IPS DF 6.9 (cell line): Measurements from ENCODE around the gene RAPGEFL1.
"Not testable (repeated sequence)": the region's sequence is repeated elsewhere in the genome, so short reads cannot be mapped to it uniquely, and the experiment has no call there.

Source experiments
- DNase-seq: peaks from one replicate; pipeline ENCODE4 v3.0.0-alpha.2; 2013; ENCODE audit warnings: low read depth, low spot score
- H3K27ac ChIP-seq: one replicate; pipeline ENCODE4 v1.5.1; 2013; ENCODE audit warnings: low read length, control low read depth
- H3K27me3 ChIP-seq: 2 replicates; pipeline ENCODE4 v1.6.1; 2013; ENCODE audit warnings: mild to moderate bottlenecking, low read length; ENCODE audit not compliant: control insufficient read depth, insufficient read depth
- H3K36me3 ChIP-seq: 2 replicates; pipeline ENCODE4 v1.6.1; 2013; ENCODE audit warnings: low read length; ENCODE audit not compliant: control insufficient read depth, insufficient read depth
- H3K4me1 ChIP-seq: 2 replicates; pipeline ENCODE4 v1.6.1; 2013; ENCODE audit warnings: low read length; ENCODE audit not compliant: control insufficient read depth, insufficient read depth
- H3K4me3 ChIP-seq: 2 replicates; pipeline ENCODE4 v1.5.1; 2013; ENCODE audit warnings: mild to moderate bottlenecking, low read length
- H3K9me3 ChIP-seq: 2 replicates; pipeline ENCODE4 v1.6.1; 2013; ENCODE audit warnings: low read length, inconsistent platforms; ENCODE audit not compliant: control insufficient read depth, insufficient read depth
- WGBS: extraction: QIAGEN DNeasy Blood & Tissue Kit; methylation state at CpG from one replicate; pipeline ENCODE4 v1.1.7; 2013; ENCODE audit warnings: mixed read lengths, missing lambda C conversion rate; ENCODE audit not compliant: insufficient read length, insufficient coverage; 5-methylcytosine and 5-hydroxymethylcytosine counted together

The RAPGEFL1 gene

GRCh38 chr17:40230670-40231069 is 53.4 kb downstream of the RAPGEFL1 start:
- WGBS: no CpG with 5 or more reads among the region's 3 CpGs
- Histone ChIP-seq H3K4me1 (no peaks in the 10 kb centered on the region), H3K4me3 (no peak overlapping the region), H3K36me3 (no peaks in the 10 kb centered on the region), H3K27me3 (no peaks in the 10 kb centered on the region), H3K27ac (no peak overlapping the region), H3K9me3 (no peaks in the 10 kb centered on the region)
- DNase-seq: no peak

GRCh38 chr17:40231928-40232327 is 54.7 kb downstream of the RAPGEFL1 start:
- not testable (repeated sequence) for H3K4me1 ChIP-seq, H3K36me3 ChIP-seq, H3K27me3 ChIP-seq, H3K9me3 ChIP-seq, H3K27ac ChIP-seq, DNase-seq, H3K4me3 ChIP-seq
- WGBS: no CpG with 5 or more reads among the region's 4 CpGs

- no peak for DNase-seq
- H3K9me3 ChIP-seq: no peaks in the 10 kb centered on the region
- H3K4me1 ChIP-seq: no peaks in the 10 kb centered on the region
- H3K27ac ChIP-seq: no peak overlapping the region
- no peaks in the 10 kb centered on the region for H3K27me3 ChIP-seq
- no peaks in the 10 kb centered on the region for H3K36me3 ChIP-seq
- no CpG with 5 or more reads among the region's 4 CpGs for WGBS
- H3K4me3 ChIP-seq: no peak overlapping the region
Observed at GRCh38 chr17:40241252-40241834, 64.1 kb downstream of the RAPGEFL1 start.

- H3K4me3 ChIP-seq: no peak overlapping the region
- no peaks in the 10 kb centered on the region for H3K27me3 ChIP-seq
- no peaks in the 10 kb centered on the region for H3K4me1 ChIP-seq
- no peak overlapping the region for H3K27ac ChIP-seq
- no peaks in the 10 kb centered on the region for H3K9me3 ChIP-seq
- DNase-seq: no peak
- no CpG with 5 or more reads among the region's 3 CpGs for WGBS
- H3K36me3 ChIP-seq: no peaks in the 10 kb centered on the region
Observed at GRCh38 chr17:40242774-40243173, 65.5 kb downstream of the RAPGEFL1 start.

- H3K4me3 ChIP-seq: no peak overlapping the region
- WGBS: no CpG with 5 or more reads among the region's 3 CpGs
- no peak overlapping the region for H3K27ac ChIP-seq
- H3K4me1 ChIP-seq: no peaks in the 10 kb centered on the region
- no peaks in the 10 kb centered on the region for H3K36me3 ChIP-seq
- H3K9me3 ChIP-seq: no peaks in the 10 kb centered on the region
- DNase-seq: no peak
- H3K27me3 ChIP-seq: no peaks in the 10 kb centered on the region
Observed at GRCh38 chr17:40243761-40244160, 66.5 kb downstream of the RAPGEFL1 start.

GRCh38 chr17:40244255-40244654 is 67.0 kb downstream of the RAPGEFL1 start:
- Histone ChIP-seq H3K9me3 (no peaks in the 10 kb centered on the region), H3K4me1 (no peaks in the 10 kb centered on the region), H3K36me3 (no peaks in the 10 kb centered on the region), H3K4me3 (no peak overlapping the region), H3K27me3 (no peaks in the 10 kb centered on the region), H3K27ac (no peak overlapping the region)
- no peak for DNase-seq
- WGBS: no CpG with 5 or more reads among the region's 4 CpGs
